Endothelial cell (in vitro differentiated cells): Measurements from ENCODE around the gene MT1G. TPM values are rescaled to one million over a fixed set of nuclear protein-coding genes. Genes with fewer than 3 reads are reported as not detected.

Experiments
- DNase-seq: peaks from one replicate; pipeline ENCODE4 v3.0.0; 2021; ENCODE audit warnings: low spot score
- H3K27ac Mint-ChIP-seq: one replicate; pipeline ENCODE4 v1.8.0; 2021; ENCODE audit warnings: mixed read lengths, inconsistent platforms; ENCODE audit not compliant: unreplicated experiment
- H3K27me3 Mint-ChIP-seq: one replicate; pipeline ENCODE4 v1.8.0; 2021; ENCODE audit warnings: mild to moderate bottlenecking, moderate library complexity, mixed read lengths, inconsistent platforms; ENCODE audit not compliant: unreplicated experiment
- H3K36me3 Mint-ChIP-seq: one replicate; pipeline ENCODE4 v1.8.0; 2021; ENCODE audit warnings: mild to moderate bottlenecking, low read depth, mixed read lengths, inconsistent platforms; ENCODE audit not compliant: unreplicated experiment
- H3K4me1 Mint-ChIP-seq: one replicate; pipeline ENCODE4 v1.8.0; 2021; ENCODE audit warnings: mild to moderate bottlenecking, mixed read lengths, inconsistent platforms; ENCODE audit not compliant: unreplicated experiment
- H3K4me3 Mint-ChIP-seq: one replicate; pipeline ENCODE4 v1.8.0; 2021; ENCODE audit warnings: mild to moderate bottlenecking, mixed read lengths, inconsistent platforms; ENCODE audit not compliant: unreplicated experiment
- H3K9me3 Mint-ChIP-seq: one replicate; pipeline ENCODE4 v1.8.0; 2021; ENCODE audit warnings: mixed read lengths, inconsistent platforms; ENCODE audit not compliant: unreplicated experiment
- CTCF ChIP-seq: fragments of 200-600 bp; sonication (generic); IDR thresholded peaks from one replicate; pipeline ENCODE4 v1.5.0; 2021; ENCODE audit warnings: antibody characterized with exemption; ENCODE audit not compliant: unreplicated experiment
- total RNA-seq: library from RNA; stranded (reverse); fragmentation: NEBNext Ultra II Directional; extraction: Animal tissue kit (Norgen Biotek cat#: 25700); gene quantifications from one replicate; pipeline ENCODE4 v1.2.1, GENCODE V29; 2021; ENCODE audit not compliant: unreplicated experiment

The MT1G gene
- total RNA-seq, 1 donor from 2014 or later = not detected

GRCh38 chr16:56662357-56663354 is 5.2 kb downstream of the MT1G start:
- Mint-ChIP-seq H3K27ac (no peak overlapping the region), H3K4me3 (peak overlapping the region; percentile 31)
- no peak for TF ChIP-seq CTCF

GRCh38 chr16:56658327-56658875 is 9.5 kb downstream of the MT1G start:
- Mint-ChIP-seq H3K9me3 (no peaks in the 10 kb centered on the region), H3K27me3 (peaks cover 18% of the 10 kb centered on the region), H3K36me3 (no peaks in the 10 kb centered on the region), H3K4me1 (peaks cover 10% of the 10 kb centered on the region), H3K27ac (no peak overlapping the region), H3K4me3 (peak overlapping the region; percentile 88)
- no peak for TF ChIP-seq CTCF
- no peak for DNase-seq

More at GRCh38 chr16:56662357-56663354, 5.2 kb downstream of the MT1G start:
- H3K27me3 Mint-ChIP-seq = peaks cover 18% of the 10 kb centered on the region
- H3K4me1 Mint-ChIP-seq = peaks cover 7% of the 10 kb centered on the region
- no peaks in the 10 kb centered on the region for H3K36me3 Mint-ChIP-seq
- no peak for DNase-seq
- no peaks in the 10 kb centered on the region for H3K9me3 Mint-ChIP-seq

- Mint-ChIP-seq H3K4me1 (peaks cover 10% of the 10 kb centered on the region), H3K9me3 (no peaks in the 10 kb centered on the region), H3K4me3 (peak within 1 kb of the TSS; percentile 88), H3K36me3 (no peaks in the 10 kb centered on the region), H3K27me3 (peaks cover 22% of the 10 kb centered on the region), H3K27ac (no peak within 1 kb of the TSS)
- TF ChIP-seq CTCF = no peak
- no peak for DNase-seq
These were observed 10.1 kb downstream of the MT1G start, which contains the start of gene MT1F for GRCh38 chr16:56657555-56658326. Gene MT1F, plus strand, starts transcription at chr16:56657959. Its CDS starts 100 bp downstream, at chr16:56658059.

- Mint-ChIP-seq H3K4me1 (peaks cover 7% of the 10 kb centered on the region), H3K27me3 (peaks cover 17% of the 10 kb centered on the region), H3K36me3 (no peaks in the 10 kb centered on the region), H3K9me3 (no peaks in the 10 kb centered on the region), H3K4me3 (no peak overlapping the region), H3K27ac (no peak overlapping the region)
- DNase-seq = no peak
- TF ChIP-seq CTCF = no peak
These were observed 14.6 kb downstream of the MT1G start for GRCh38 chr16:56653218-56653617.
